GM18868 (cell line): Measurements from ENCODE around the gene GTF2A1L.
A peak's percentile ranks its signal among the peaks of the same experiment; 100 is the strongest.
"Not testable (repeated sequence)": the region's sequence is repeated elsewhere in the genome, so short reads cannot be mapped to it uniquely, and the experiment has no call there.

Experiments
- ATAC-seq: cut with Tn5 transposase; IDR thresholded peaks from one replicate; pipeline ENCODE4 v1.9.1; 2021; ENCODE audit warnings: mild to moderate bottlenecking, moderate library complexity; ENCODE audit not compliant: unreplicated experiment

Gene GTF2A1L, protein sequence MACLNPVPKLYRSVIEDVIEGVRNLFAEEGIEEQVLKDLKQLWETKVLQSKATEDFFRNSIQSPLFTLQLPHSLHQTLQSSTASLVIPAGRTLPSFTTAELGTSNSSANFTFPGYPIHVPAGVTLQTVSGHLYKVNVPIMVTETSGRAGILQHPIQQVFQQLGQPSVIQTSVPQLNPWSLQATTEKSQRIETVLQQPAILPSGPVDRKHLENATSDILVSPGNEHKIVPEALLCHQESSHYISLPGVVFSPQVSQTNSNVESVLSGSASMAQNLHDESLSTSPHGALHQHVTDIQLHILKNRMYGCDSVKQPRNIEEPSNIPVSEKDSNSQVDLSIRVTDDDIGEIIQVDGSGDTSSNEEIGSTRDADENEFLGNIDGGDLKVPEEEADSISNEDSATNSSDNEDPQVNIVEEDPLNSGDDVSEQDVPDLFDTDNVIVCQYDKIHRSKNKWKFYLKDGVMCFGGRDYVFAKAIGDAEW

DNA sequence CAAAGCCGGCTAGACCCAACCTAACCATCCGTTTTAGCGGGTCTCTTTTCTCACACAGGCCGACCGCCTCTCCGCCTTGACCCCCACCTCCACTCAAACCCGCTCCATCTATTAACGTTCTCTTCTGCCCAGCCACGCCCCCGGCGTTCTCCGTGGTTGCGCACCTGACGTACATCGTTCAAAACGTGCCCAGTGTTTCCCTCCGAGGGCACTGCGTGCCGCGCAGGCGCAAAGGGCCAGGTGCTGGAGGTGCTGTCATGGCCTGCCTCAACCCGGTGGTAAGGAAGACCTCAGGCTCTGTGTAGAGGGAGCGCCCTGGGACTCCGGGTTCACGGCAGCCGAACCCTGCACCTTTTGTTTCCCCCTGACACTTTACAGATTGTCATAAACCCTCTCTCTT is at the start of gene GTF2A1L:
GTF2A1L (plus strand) TSS at position 239 of the 400 bp plus-strand sequence; CDS start at position 258, 19 bp downstream.
- ATAC-seq, result no peak

DNA sequence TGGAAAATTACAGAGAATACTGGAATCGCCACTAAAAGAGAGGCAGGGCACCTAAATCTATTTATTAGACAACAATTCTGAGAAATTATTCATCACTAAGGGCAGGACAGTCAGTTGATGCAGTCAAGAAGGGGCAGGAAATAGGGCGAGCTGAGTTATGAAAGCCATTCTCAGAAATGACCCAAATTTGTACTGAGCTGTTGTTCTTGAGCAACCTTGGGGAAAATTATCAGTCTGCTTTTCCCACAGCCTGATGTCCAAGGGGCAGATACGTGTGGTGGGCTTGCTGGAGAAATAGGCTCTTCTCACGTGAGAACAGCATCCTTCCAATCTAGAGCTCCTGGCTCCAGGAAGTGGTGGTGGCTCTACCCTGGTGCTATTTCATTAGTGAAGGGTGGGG is 49.1 kb upstream of the GTF2A1L start:
- no peak for ATAC-seq

DNA sequence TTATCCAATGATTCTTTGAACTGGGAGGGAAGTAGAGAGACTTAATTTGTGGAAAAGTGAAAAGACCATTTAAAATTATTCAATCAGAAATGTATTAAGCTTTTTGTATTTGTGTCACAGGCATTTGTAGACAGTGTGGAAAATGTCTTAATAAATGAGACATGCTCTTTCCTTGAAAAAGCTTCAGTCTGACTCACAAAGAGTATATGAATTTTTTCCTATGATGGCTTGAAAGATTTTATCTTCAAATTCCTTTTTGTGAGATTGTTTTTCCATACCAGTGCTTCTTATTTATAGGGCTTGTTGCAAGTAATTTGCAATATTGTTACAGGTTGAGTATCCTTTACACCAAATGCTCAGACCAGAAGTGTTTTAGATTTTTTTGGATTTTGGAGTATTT is 48.2 kb upstream of the GTF2A1L start:
- ATAC-seq, result no peak

DNA sequence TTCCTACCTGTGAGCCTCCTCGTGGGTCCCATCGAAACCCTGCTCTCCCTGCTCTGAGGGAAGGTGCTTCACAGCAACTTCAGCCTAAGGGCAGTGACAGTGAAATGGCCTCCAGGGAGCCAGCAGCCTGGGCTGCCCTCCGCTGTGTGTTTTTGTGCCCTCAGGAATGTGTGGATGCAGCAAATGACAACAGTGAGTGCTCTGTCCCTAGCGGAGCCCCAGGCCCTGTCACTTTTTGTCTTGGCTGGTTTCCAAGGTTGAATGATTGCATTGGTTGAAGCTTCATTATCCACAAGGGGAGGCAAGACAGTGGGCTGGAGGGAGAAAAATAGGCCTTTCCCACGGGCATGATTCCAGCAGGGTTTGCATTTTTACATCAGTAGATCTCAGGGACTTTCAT is 44.8 kb upstream of the GTF2A1L start:
- no peak for ATAC-seq

DNA sequence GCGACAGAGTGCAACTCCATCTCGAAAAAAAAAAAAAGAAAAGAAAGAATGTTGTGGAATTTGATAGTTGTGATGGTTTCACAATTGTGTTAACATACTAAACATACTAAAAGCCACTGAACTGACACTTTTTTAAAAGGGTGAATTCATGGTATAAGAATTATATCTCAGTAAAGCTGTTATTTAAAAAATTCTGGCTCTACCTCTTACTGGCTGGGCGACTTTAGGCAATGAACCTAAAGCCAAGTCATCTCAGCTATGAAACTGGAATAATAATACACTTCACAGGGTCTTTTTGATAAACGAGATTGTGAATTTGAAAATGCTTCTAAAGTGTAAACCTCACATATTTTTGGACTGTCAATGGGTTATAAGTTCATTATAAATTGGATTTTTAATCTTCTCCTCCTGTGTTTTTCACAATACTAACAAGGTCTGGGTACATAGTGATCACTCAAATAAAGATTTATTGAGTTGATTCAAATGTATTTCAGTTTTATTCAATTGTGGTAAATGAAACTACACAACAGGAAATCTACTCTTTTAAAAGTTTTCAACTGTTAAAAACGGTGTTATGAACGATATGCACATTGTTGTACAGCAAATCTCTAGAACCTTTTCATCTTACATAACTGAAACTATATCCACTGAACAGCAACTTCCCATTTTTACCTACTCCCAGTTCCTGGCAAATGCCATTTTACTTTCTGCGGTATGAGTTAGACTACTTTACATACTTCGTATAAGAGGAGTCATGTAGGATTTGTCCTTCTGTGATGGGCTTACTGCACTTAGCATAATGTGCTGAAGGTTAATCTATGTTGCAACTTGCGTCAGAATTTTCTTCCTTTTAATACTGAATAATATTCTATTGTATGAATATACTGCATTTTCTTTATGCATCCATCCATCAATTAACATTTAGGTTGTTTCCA is 43.0 kb upstream of the GTF2A1L start:
- ATAC-seq, result no peak

DNA sequence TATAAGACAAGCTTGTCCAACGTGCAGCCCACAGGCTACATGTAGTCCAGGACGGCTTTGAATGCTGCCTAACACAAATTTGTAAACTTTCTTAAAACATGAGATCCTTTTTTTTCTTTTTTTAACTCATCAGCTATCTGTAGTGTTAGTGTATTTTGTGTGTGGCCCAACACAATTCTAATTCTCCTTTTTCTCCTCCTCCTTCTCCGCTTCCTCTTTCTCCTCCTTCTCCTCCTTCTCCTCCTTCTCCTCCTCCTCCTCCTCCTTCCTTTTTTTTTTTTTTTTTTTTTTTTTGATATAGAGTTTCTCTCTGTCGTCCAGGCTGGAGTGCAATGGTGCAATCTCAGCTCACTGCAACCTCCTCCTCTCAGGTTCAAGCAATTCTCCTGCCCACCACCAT is 39.3 kb upstream of the GTF2A1L start:
- ATAC-seq, result no peak

DNA sequence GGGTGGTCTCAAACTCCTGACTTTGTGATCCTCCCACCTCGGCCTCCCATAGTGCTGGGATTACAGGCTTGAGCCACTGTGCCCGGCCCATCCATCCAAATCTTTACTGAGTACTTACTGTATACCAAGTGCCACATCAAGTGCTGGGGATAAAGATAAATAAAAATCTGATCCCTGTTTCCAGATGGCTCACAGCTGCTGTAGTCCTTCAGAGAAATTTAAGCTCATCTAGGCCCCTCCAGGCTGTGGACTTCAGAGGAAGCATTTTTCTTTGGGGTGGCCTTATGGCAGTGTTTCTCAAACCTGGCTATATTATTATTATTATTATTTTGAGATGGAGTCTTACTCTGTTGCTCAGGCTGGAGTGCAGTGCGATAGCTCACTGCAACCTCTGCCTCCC is 33.7 kb upstream of the GTF2A1L start:
- no peak for ATAC-seq

DNA sequence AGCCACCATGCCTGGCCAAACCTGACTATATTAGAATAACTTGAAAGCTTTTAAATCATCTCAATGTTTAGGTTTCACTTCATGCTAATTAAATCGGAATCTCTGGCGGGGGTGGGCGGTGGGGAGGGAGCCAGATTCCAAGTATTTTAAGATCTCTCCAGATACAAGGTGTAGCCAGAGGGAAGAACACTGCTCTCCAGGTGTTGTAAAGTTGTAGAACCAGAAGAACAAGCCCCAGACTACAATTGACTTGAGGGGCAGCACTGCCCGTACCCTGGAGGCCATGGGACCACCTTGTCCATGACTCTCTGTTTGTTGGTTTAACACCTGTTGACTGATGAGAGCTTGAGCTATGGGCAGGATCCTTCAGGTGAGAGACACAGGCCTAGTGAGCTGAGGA is 33.1 kb upstream of the GTF2A1L start:
- no peak for ATAC-seq

DNA sequence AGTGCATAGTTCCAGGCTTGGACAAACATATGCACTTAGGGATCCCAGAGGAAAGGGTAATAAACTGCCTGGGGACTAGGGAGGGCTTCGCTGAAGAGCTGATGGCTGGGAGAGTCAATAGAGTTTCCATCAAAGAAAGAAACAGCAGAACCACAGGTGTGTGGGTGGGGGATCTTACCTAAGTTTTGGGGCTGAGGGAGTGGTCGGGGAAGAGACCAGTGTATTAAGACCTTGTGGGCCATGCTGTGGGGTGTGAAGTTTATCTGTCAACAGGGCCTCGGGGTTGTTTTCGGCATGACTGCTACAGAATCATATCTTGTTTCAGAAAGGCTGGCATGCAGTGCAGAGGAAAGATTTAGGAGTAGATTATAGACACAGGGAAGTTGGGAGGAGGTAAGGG is 31.2 kb upstream of the GTF2A1L start:
- ATAC-seq, result no peak

DNA sequence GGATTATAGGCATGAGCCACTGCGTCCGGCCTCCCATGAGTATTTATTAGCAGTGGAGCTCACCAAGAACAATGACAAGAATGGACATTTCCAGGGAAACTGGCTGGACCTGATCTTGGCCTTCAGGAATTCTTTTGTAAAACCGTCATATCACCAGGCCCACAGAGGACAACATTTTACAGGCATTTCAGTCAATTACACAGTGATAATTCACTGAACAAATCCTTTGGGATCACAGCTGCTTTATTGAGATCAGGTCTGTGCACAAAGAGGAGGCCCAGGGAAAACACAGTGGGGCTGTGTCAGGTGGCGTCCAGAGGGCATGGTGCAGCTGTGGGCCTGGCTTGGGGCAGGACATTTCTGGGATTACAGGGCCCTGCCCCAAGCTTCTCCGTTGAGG is 30.1 kb upstream of the GTF2A1L start:
- ATAC-seq, result no peak

DNA sequence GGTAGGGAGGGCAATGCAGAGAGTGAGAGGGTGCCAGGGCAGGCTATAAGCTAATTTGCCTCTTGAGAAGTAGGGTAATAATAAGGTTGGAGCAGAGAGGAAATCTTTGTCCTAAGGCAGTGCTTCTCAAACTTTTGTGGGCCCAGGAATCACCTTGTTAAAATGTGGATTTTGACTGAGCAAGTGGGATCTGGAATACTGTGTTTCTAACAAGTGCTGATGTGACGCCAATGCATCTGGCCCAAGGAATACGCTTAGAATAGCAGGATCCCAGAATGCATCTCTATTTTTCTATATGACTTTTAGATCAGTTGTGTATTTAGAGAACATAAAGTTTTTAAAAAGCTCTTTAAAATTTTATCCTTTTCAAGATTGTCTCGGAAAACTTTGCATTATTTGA is 29.7 kb upstream of the GTF2A1L start:
- no peak for ATAC-seq

DNA sequence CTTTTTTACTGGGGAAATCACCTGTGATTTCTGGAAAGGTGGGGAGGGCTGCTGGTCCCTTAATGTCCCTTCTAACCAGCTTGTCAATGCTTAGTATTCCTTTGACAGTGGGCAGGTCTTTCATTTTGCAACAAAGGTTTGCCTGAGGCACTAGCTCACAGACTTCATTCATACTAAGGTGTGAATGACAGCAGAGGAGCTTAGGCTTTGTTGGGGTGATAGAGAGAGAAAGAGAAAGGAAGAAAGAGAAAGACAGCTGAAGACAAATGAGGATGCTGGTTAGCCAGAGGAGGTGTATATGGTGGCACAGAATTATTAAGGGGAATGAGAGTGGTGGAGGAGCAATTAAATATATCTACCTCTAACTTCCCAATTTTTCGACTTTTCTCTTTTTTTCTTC is 28.9 kb upstream of the GTF2A1L start:
- ATAC-seq, result no peak

DNA sequence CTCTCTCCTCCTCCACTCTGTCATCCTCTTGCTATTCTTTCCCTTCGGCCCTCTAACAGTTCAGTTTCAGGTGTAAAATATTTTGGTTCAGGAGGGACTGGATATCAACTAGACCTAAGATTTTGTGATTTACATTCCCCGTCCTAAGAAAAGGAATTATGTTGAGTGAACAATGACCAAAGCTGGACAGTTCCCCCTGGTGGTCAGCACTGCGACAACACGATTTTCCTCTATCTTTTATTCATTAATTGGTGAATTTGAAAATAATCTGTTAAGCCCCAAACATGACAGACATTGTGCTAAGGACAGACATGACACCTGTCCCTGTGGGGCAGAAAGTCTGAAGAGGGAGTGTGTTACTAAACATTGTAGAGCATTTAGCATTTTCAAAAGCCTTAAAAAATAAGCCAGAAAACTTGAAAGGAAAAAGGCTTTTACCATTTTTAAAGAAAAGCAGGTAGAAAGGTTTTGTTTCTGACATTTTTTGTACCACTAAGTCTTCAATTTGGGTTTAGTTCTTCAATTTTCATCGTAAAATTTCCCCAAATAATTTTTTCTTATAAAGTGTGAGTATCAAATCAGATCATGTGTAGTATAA is 28.4 kb upstream of the GTF2A1L start:
- ATAC-seq, result no peak

DNA sequence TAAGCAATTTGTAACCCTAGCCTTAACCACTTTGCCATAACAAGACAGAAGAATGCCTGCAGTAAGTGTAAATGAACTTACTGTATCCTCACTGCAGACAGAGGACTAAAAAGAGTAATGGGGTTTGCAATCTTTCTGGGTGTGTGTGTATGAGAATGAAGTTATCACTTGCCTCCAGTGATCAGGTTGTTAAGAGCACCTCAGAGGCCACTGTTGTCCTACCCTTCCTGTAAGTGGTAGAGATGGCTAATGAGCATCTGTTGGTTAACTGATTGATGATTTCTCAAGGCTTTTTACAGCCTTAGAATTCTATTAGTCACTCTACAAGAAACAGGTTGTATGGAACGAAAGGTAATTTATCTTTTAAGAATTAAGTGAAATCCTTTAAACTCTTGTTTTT is 27.6 kb upstream of the GTF2A1L start:
- ATAC-seq, result no peak

DNA sequence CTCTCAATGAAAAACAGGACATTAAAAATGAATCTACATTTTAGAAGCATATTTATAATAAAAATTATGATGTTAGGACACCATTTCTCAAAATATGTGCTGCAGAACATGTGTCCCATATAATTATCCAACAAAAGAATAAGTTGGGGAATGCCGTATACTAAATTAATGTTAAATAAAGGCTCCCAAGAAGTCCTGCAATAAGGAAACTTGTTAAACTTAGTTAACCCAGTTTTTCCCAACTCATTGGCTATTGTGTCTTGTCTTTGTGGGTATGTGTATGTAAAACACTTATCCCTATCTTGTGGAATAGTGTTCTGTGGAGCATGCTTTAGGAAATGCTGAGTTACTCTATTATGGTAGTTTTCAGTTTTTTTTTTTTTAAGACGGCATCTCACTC is 25.6 kb upstream of the GTF2A1L start:
- ATAC-seq, result no peak

DNA sequence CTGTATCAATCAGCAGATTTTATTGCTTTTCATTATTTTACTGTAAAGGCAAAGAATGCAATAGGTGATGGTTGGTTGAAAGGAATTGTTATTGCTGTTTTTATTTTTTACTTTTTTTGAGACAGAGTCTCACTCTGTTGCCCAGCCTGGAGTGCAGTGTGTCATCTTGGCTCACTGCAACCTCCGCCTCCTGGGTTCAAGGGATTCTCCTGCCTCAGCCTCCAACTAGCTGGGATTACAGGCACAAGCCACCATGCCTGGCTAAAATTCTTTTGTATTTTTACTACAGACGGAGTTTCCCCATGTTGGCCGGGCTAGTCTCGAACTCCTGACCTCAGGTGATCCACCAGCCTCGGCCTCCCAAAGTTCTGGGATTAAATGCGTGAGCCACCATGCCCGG is 20.9 kb upstream of the GTF2A1L start:
- ATAC-seq, result not testable (repeated sequence)

DNA sequence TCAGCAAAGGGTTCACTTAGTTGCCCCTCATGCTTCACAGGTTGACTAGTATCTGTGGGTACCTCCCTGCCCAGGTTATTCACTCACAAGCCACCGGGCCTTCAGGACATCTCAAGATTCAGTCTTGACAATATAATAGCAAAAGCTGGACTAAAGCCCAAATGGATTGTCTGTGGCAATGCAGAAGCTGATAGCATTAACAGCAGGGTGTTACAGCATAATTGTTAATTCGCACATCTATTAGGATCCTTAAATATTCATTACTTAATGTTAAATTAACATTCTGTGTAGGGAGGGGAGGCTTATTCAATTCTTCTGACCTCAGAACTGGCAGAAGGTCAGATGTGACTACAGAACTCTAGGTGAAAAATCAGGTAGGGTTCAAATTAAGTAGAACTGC is 20.2 kb upstream of the GTF2A1L start:
- no peak for ATAC-seq

DNA sequence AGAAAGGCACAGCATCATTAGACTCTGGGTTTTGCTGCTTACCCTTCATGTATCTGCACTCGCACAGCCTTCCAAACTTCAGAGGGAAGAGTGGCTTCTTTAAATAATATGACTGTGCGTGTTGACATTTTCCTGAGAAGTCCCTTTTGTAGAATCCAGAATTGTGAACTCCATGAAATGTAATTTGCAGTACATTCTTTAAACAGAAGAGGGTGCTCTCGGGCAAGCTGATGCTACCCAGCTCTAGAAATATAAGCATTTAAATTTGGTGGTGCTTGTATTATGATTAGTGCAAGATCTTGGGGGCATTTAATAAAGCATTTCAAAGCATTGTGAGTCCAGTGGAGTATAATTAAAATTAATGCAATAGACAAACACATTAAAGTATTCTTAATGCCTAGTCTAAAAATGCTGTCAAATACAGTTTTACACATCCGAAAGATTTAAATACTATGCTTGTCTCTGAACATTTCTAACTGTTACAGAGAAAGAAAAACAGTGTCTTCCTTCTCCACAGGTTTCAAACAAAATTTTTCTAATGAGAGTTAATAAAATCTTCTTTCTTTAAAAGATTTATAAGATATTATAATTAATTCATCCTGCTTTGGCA is 17.3 kb upstream of the GTF2A1L start:
- peak; percentile 50 for ATAC-seq

DNA sequence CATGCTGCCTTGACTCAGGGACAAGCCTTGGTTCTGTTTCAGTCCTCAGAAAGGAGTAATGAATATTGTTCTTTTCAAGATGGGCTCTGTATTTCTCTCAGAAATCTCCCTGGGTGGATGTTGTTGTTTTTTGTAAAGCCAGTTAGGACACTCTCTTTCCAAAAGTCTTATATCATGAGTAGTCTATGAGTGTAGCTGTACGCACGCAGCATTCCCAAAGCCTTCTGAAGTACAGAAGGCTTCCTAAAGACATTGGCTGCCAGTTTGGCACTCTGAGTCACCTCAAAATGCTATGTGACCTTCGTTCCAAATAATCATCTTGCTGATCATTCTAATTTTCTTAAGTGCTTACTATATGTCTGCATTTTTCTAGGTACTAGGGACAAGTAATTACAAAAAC is 16.7 kb upstream of the GTF2A1L start:
- ATAC-seq, result no peak

DNA sequence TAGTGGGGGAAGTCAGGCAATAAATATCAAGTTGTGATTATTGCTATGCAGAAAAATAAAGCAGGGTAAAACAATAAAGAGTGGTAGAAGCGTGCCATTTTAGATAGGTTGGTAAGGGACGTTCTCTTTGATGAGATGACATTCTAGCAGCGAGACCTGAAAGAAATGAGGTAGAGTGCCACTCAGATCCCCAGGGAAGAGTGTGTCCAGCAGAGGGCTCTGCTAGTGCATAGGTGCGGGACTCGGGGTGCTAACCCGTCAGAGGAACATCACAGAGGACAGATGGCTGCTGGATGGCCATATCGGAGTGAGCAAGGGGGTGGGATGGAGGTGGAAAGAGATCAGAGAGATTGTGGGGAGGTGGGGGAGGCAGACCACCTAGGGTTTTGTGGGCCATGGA is 16.3 kb upstream of the GTF2A1L start:
- peak; percentile 65 for ATAC-seq
